ENCODE data around the gene KRTAP2-4. TPM values are rescaled to one million over a fixed set of nuclear protein-coding genes. Genes with fewer than 3 reads are reported as not detected.
"Not testable (repeated sequence)": the region's sequence is repeated elsewhere in the genome, so short reads cannot be mapped to it uniquely, and the experiment has no call there.

Gene KRTAP2-4
- polyA plus RNA-seq, 1 experiment: not detected

GRCh38 chr17:41064301-41064700, 1.4 kb downstream of the KRTAP2-4 start:
- no peaks in the 10 kb centered on the region for H3K27me3 ChIP-seq (ENCODE audit: control insufficient read depth, insufficient read depth, low read length)
- ChIA-PET CTCF (interaction anchor here (0.6 to 1.7 kb wide), 3 partner anchors 107 to 259 kb away, joined by 3 to 7 read pairs (median 4); no protein-coding TSS in a partner anchor), POLR2A (interaction anchor here (0.5 kb wide), 1 partner anchor 38 kb away, joined by 3 read pairs; no protein-coding TSS in a partner anchor)
- no peak for TF ChIP-seq CTCF (IDR thresholded peaks at IDR 0.05; ENCODE audit: insufficient read depth, low read depth, low read length)
- no peaks in the 10 kb centered on the region for H3K36me3 ChIP-seq (ENCODE audit: control insufficient read depth, insufficient read depth, low read length)
- no peak for DNase-seq (ENCODE audit: low read depth)
- H3K4me3 ChIP-seq (ENCODE audit: low read depth, low read length): no peak overlapping the region

DNA sequence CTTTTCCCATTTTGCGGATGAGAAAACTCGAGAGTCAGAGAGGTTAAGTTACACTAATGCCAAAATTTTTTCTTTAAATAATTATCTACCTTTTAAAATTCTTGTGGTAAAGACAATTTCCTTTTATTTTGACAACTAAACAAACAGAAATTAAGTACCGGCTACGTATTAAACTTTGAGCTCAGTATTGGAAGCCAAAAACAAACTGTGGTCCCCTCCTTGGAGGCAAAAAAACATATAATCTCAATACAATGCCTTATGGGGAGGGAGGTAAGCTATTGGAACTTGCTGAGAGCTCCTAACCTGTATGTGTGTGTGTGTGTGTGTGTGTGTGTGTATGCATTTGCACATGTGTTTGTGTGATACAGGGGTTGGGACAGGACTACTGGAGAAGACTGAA, 2.2 kb downstream of the KRTAP2-4 start:
- H3K4me3 ChIP-seq (ENCODE audit: low read depth, low read length): no peak overlapping the region
- H3K27me3 ChIP-seq (ENCODE audit: control insufficient read depth, insufficient read depth, low read length): no peaks in the 10 kb centered on the region
- no peak for DNase-seq (ENCODE audit: low read depth)
- H3K36me3 ChIP-seq (ENCODE audit: control insufficient read depth, insufficient read depth, low read length): no peaks in the 10 kb centered on the region
- no peak for TF ChIP-seq CTCF (IDR thresholded peaks at IDR 0.05; ENCODE audit: insufficient read depth, low read depth, low read length)
- CTCF ChIA-PET: interaction anchor here (0.6 to 1.7 kb wide), 3 partner anchors 16 to 260 kb away, joined by 3 to 7 read pairs (median 4); no protein-coding TSS in a partner anchor
- POLR2A ChIA-PET: no interaction called here

GRCh38 chr17:41061964-41062363, 3.7 kb downstream of the KRTAP2-4 start:
- TF ChIP-seq CTCF (IDR thresholded peaks at IDR 0.05; ENCODE audit: insufficient read depth, low read depth, low read length): no peak
- Histone ChIP-seq H3K36me3 (ENCODE audit: control insufficient read depth, insufficient read depth, low read length) (no peaks in the 10 kb centered on the region; the same call in 1 of the 2 replicates), H3K4me3 (ENCODE audit: low read depth, low read length) (no peak overlapping the region), H3K27me3 (ENCODE audit: control insufficient read depth, insufficient read depth, low read length) (no peaks in the 10 kb centered on the region)
- DNase-seq (ENCODE audit: low read depth): peak; percentile 99
- CTCF ChIA-PET: interaction anchor here (1.0 to 2.2 kb wide), 3 partner anchors 152 to 487 kb away, joined by 3 to 9 read pairs (median 4); no protein-coding TSS in a partner anchor
- POLR2A ChIA-PET: interaction anchor here (1.0 to 1.2 kb wide), 2 partner anchors 21 to 108 kb away, joined by 3 read pairs; no protein-coding TSS in a partner anchor

DNA sequence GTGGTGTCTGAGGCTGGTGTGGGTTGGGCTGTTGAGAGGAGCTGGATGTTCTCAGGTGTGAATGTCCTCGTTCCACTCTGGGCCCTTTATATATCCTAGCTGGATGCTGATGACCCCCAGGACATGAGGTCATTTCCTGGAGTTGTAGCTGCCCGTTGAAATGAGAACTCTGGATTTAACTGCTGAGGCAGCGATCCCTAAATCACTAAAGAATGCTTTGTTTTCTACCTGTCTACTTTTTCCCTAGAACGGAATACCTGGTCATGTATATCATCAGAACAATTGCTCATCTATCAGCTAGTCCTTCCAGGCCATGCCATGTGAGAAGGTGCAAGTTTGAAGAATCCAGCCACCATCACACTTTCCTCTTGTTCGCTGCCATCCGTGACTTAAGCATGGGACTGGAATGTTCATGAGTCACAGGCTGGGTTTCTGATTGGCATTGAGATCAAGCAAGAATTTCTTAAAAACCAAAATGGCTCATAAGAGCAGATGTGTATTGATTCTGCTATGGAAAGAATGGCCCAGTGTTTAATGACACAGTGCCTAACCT, 5.6 kb downstream of the KRTAP2-4 start, which contains the start of gene KRTAP2-3:
TSS of gene KRTAP2-3 (minus strand) at position 63 of the 553 bp plus-strand sequence. CDS start 64 bp downstream, outside the sequence.
- ChIA-PET POLR2A (interaction anchor here (0.7 to 1.2 kb wide), 4 partner anchors 12 to 108 kb away, joined by 3 read pairs; partner anchors contain the start of gene KRTAP1-5), CTCF (interaction anchor here (0.6 to 2.2 kb wide), 11 partner anchors 9 to 606 kb away, joined by 3 to 9 read pairs (median 4); partner anchors contain the start of gene KRTAP1-5)
- no peak for TF ChIP-seq CTCF (IDR thresholded peaks at IDR 0.05; ENCODE audit: insufficient read depth, low read depth, low read length)
- Histone ChIP-seq H3K27me3 (ENCODE audit: control insufficient read depth, insufficient read depth, low read length) (no peaks in the 10 kb centered on the region), H3K4me3 (ENCODE audit: low read depth, low read length) (no peak within 1 kb of the TSS), H3K36me3 (ENCODE audit: control insufficient read depth, insufficient read depth, low read length) (no peaks in the 10 kb centered on the region; the same call in 1 of the 2 replicates)
- peak; percentile 89 for DNase-seq (ENCODE audit: low read depth)

DNA sequence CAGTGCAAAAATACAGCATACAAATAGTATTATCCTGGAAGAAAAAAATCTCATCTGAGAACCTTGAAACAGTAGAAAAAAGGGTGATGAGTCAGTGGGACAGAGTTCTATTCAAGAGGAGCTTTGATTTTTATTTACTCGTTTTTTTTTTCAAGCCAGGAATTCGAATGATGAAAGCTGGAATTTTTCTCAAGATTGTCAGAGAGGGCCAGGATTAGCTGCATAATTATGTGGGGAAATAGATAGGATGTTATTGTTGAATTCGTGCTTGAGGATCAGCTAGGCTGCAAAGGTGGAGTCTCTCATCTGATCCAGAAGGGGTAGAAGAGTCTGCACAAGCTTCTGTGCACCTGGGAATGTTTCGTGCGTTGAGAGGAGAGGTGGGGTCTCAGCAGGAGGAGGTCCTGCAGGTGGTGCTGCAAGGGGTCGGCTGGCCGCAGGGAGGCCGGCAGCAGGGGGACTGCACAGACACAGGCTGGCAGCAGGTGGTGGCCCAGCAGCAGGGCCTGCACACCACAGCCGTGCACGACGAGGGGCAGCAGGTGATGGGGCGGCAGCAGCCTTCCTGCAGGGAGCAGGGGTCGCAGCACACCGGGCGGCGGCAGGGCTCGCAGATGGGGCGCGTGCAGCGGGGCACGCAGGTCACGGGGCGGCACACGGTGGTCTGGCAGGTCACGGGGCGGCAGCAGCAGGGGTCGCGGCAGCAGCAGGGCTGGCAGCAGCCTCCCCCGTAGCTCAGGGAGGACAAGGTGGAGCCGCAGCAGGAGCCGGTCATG, 6.2 kb downstream of the KRTAP2-4 start:
- not testable (repeated sequence) for H3K36me3 ChIP-seq (ENCODE audit: control insufficient read depth, insufficient read depth, low read length); H3K27me3 ChIP-seq (ENCODE audit: control insufficient read depth, insufficient read depth, low read length); H3K4me3 ChIP-seq (ENCODE audit: low read depth, low read length)
- peak; percentile 91 for DNase-seq (ENCODE audit: low read depth)
- ChIA-PET POLR2A (interaction anchor here (0.5 to 1.2 kb wide), 14 partner anchors 10 to 632 kb away, joined by 3 to 6 read pairs (median 4); partner anchors contain the start of genes KRT34 and KRTAP1-5), CTCF (interaction anchor here (0.5 to 2.2 kb wide), 12 partner anchors 33 to 607 kb away, joined by 3 to 9 read pairs (median 4); partner anchors contain the start of gene KRTAP1-5)
